Vagina (tissue), 2 donors: ENCODE measurements around the gene ATP1A4.

Experiments
- POLR2A ChIP-seq, 2 donors: fragments of 450-650 bp; IDR thresholded peaks; one replicate each; pipeline ENCODE4 v1.6.1; 2017; ENCODE audit warnings: antibody characterized with exemption in 2 of 2, mild to moderate bottlenecking in 2 of 2, moderate library complexity in 2 of 2
- TF ChIP-seq, protein P1 (sequence below), 3 experiments: fragments of 450-650 bp in 2 of 3; fragments of 200-600 bp in 1 of 3; sonication (generic) in 1 of 3; IDR thresholded peaks; one replicate each; pipeline ENCODE4 v1.5.1; 2017 to 2019; ENCODE audit warnings: antibody characterized with exemption in 3 of 3, mild to moderate bottlenecking in 2 of 3, moderate library complexity in 2 of 3

DNA sequence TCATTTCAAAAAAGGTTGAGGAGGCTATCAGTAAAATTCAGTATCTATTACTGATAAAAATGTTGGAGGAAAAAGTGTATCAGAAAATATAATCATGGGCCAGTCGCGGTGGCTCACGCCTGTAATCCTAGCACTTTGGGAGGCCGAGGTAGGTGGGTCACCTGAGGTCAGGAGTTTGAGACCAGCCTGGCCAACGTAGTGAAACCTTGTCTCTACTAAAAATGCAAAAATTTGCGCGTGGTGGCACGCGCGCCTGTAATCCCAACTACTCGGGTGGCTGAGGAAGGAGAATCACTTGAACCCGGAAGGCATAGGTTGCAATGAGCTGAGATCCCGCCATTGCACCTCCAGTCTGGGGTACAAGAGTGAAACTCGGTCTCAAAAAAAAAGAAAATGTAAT, 5.3 kb upstream of the ATP1A4 start:
- TF ChIP-seq, protein P1, sequence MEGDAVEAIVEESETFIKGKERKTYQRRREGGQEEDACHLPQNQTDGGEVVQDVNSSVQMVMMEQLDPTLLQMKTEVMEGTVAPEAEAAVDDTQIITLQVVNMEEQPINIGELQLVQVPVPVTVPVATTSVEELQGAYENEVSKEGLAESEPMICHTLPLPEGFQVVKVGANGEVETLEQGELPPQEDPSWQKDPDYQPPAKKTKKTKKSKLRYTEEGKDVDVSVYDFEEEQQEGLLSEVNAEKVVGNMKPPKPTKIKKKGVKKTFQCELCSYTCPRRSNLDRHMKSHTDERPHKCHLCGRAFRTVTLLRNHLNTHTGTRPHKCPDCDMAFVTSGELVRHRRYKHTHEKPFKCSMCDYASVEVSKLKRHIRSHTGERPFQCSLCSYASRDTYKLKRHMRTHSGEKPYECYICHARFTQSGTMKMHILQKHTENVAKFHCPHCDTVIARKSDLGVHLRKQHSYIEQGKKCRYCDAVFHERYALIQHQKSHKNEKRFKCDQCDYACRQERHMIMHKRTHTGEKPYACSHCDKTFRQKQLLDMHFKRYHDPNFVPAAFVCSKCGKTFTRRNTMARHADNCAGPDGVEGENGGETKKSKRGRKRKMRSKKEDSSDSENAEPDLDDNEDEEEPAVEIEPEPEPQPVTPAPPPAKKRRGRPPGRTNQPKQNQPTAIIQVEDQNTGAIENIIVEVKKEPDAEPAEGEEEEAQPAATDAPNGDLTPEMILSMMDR (IDR thresholded peaks at IDR 0.05) = no peak
- no peak for TF ChIP-seq POLR2A (IDR thresholded peaks at IDR 0.05)
